Esophagus muscularis mucosa (tissue), 4 donors: Measurements from ENCODE around the gene HLCS. TPM values are rescaled to one million over a fixed set of nuclear protein-coding genes. Genes with fewer than 3 reads are reported as not detected.

Experiments used
- DNase-seq: peaks from one replicate; pipeline ENCODE4 v3.0.0-alpha.2; 2017; ENCODE audit errors: extremely low spot score
- H3K27ac ChIP-seq, 4 donors: fragments of 200-600 bp; sonication (generic); replicated peaks in 1 of 4; 1 replicate in 3 of 4; 2 replicates in 1 of 4; pipeline ENCODE4 v1.5.1; 2016 to 2019; ENCODE audit warnings: mild to moderate bottlenecking in 1 of 4
- H3K27me3 ChIP-seq, 4 donors: fragments of 200-600 bp; sonication (generic); one replicate each; pipeline versions ENCODE4 v1.5.1 to v1.6.0; 2016 to 2019
- H3K36me3 ChIP-seq, 4 donors: fragments of 200-600 bp; sonication (generic); one replicate each; pipeline ENCODE4 v1.5.1; 2016 to 2019
- H3K4me1 ChIP-seq, 4 donors: fragments of 200-600 bp; sonication (generic); one replicate each; pipeline ENCODE4 v1.5.1; 2016 to 2019
- H3K4me3 ChIP-seq, 4 donors: fragments of 200-600 bp; sonication (generic); 1 replicate in 2 of 4; 2 replicates in 2 of 4; pipeline ENCODE4 v1.5.1; 2016 to 2019; ENCODE audit warnings: mild to moderate bottlenecking in 4 of 4, moderate library complexity in 1 of 4
- H3K9me3 ChIP-seq, 4 donors: fragments of 200-600 bp; sonication (generic); 1 replicate in 3 of 4; 2 replicates in 1 of 4; pipeline ENCODE4 v1.5.1; 2016 to 2019
- CTCF ChIP-seq, 3 experiments: fragments of 200-600 bp in 2 of 3; fragments of 450-650 bp in 1 of 3; sonication (generic) in 2 of 3; IDR thresholded peaks; one replicate each; pipeline ENCODE4 v1.5.1; 2017 to 2019; ENCODE audit warnings: antibody characterized with exemption in 3 of 3, mild to moderate bottlenecking in 2 of 3, moderate library complexity in 1 of 3
- EP300 ChIP-seq: sonication (generic); formaldehyde crosslinking; IDR thresholded peaks from one replicate; pipeline ENCODE4 v1.6.1; 2017; ENCODE audit warnings: antibody characterized with exemption
- POLR2A ChIP-seq: fragments of 450-650 bp; IDR thresholded peaks from one replicate; pipeline ENCODE4 v1.6.1; 2017; ENCODE audit warnings: antibody characterized with exemption, moderate library complexity, mild to moderate bottlenecking, low read depth
- POLR2AphosphoS5 ChIP-seq, 2 donors: sonication (generic); formaldehyde crosslinking; IDR thresholded peaks; one replicate each; pipeline ENCODE4 v1.6.1; 2017; ENCODE audit warnings: antibody characterized with exemption in 2 of 2
- WGBS: methylation state at CpG from one replicate; pipeline ENCODE4 v1.1.5; 2018; 5-methylcytosine and 5-hydroxymethylcytosine counted together
- intact Hi-C: fragments of 100-400 bp; cut with DNase I; formaldehyde crosslinking; loops from one replicate; pipeline ENCODE4 v1.15.1; 2023
- total RNA-seq, 4 donors: library from RNA; depleted of rRNA; stranded (reverse); fragments of >200 nt; gene quantifications; one replicate each; pipeline versions ENCODE4 v1.1.0 to v1.2.1, GENCODE V29; 2016

HLCS gene
- total RNA-seq, 4 donors from 2014 or later: 15.9 to 25.3 (median 22.0) TPM

- Histone ChIP-seq H3K27me3 (no peaks in the 10 kb centered on the region), H3K27ac (no peak overlapping the region), H3K9me3 (no peaks in the 10 kb centered on the region), H3K4me3 (no peak overlapping the region), H3K36me3 (peaks cover 0 to 44% (median 11%) of the 10 kb centered on the region in 4 donors), H3K4me1 (peaks cover 0 to 7% (median 0%) of the 10 kb centered on the region in 4 donors)
- WGBS: 98% methylated on average over 5 of the region's 5 CpGs
- intact Hi-C loops: no loop called here
- DNase-seq: peak; percentile 60
- no peak for TF ChIP-seq EP300
- TF ChIP-seq POLR2A: no peak
- no peak for TF ChIP-seq CTCF (IDR thresholded peaks at IDR 0.05)
- no peak for TF ChIP-seq POLR2AphosphoS5 (IDR thresholded peaks at IDR 0.05)
Observed at GRCh38 chr21:36891121-36891520, 75.3 kb downstream of the HLCS start.

- DNase-seq: no peak
- 90% methylated on average over 8 of the region's 8 CpGs for WGBS
- Histone ChIP-seq H3K4me1 (peaks cover 0 to 7% (median 0%) of the 10 kb centered on the region in 4 donors), H3K4me3 (no peak overlapping the region), H3K9me3 (no peaks in the 10 kb centered on the region), H3K27me3 (no peaks in the 10 kb centered on the region), H3K36me3 (peaks cover 0 to 41% (median 6%) of the 10 kb centered on the region in 4 donors), H3K27ac (peak overlapping the region in 1 of 4 donors; percentile 28)
- TF ChIP-seq POLR2A: no peak
- no peak for TF ChIP-seq POLR2AphosphoS5 (IDR thresholded peaks at IDR 0.05)
- TF ChIP-seq CTCF (IDR thresholded peaks at IDR 0.05): no peak
- no peak for TF ChIP-seq EP300
- intact Hi-C loops: no loop called here
Observed at GRCh38 chr21:36890086-36890485, 76.4 kb downstream of the HLCS start.

DNA sequence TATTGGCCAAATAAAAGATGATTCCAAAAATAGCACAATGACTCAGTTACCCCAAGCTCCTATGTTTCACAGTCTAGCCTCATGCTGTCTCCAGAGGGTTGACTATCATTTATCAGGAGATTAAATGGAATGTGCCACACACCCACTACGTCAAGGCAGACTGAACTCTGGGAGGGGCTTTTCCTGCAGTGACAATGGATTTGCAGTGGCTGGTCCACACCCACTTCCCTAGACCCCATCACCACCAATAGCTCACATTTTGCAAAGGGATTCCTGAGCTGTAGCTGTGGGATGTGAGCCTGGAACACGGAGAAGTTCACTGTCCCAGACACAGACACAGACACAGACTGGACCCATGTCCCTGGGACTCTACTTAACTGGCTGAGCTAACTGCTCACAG is 77.1 kb downstream of the HLCS start:
- no peak for DNase-seq
- no peaks in the 10 kb centered on the region for H3K9me3 ChIP-seq
- H3K36me3 ChIP-seq: peaks cover 0 to 34% (median 6%) of the 10 kb centered on the region in 4 donors
- H3K27me3 ChIP-seq: no peaks in the 10 kb centered on the region
- TF ChIP-seq POLR2A (no peak), CTCF (IDR thresholded peaks at IDR 0.05) (no peak), POLR2AphosphoS5 (IDR thresholded peaks at IDR 0.05) (peak in 1 of 2 donors; percentile 11)
- H3K4me3 ChIP-seq: no peak overlapping the region
- peaks cover 0 to 7% (median 0%) of the 10 kb centered on the region in 4 donors for H3K4me1 ChIP-seq
- peak overlapping the region in 1 of 4 donors; percentile 28 for H3K27ac ChIP-seq
- intact Hi-C loops: no loop called here
- 61% methylated on average over 2 of the region's 2 CpGs for WGBS

GRCh38 chr21:36888466-36888865 is 78.0 kb downstream of the HLCS start:
- Histone ChIP-seq H3K9me3 (no peaks in the 10 kb centered on the region), H3K27me3 (no peaks in the 10 kb centered on the region), H3K4me3 (no peak overlapping the region), H3K36me3 (peaks cover 0 to 24% (median 6%) of the 10 kb centered on the region in 4 donors), H3K4me1 (peaks cover 0 to 7% (median 0%) of the 10 kb centered on the region in 4 donors), H3K27ac (no peak overlapping the region)
- 93% methylated on average over 4 of the region's 5 CpGs for WGBS
- intact Hi-C loops: no loop called here
- no peak for TF ChIP-seq CTCF (IDR thresholded peaks at IDR 0.05)
- TF ChIP-seq POLR2AphosphoS5 (IDR thresholded peaks at IDR 0.05): no peak
- no peak for TF ChIP-seq EP300
- no peak for TF ChIP-seq POLR2A
- DNase-seq: no peak

DNA sequence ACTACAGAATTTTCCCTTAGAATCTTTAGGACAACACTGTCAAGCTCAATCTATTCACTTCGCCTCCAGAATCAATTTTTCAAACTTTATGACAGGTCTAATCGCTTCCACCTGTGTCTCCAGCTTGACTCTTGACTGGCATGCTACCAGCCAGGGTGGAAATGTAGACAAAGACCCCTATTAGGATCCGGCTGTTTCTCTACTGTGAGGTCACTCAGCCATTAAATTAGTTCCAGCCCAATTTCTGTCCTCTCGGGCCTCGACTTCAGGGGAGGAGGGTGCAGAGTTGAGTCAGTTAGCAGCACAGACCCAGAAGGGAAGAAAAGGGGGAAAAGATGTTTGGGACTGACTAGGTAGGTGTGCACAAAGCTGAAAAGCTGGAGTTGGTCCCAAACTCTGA is 78.5 kb downstream of the HLCS start:
- no peaks in the 10 kb centered on the region for H3K27me3 ChIP-seq
- H3K27ac ChIP-seq: no peak overlapping the region
- H3K4me1 ChIP-seq: peaks cover 0 to 7% (median 0%) of the 10 kb centered on the region in 4 donors
- H3K9me3 ChIP-seq: no peaks in the 10 kb centered on the region
- TF ChIP-seq EP300: no peak
- TF ChIP-seq POLR2AphosphoS5 (IDR thresholded peaks at IDR 0.05): no peak
- no peak for TF ChIP-seq CTCF (IDR thresholded peaks at IDR 0.05)
- TF ChIP-seq POLR2A: no peak
- intact Hi-C loops: no loop called here
- H3K36me3 ChIP-seq: peaks cover 0 to 23% (median 6%) of the 10 kb centered on the region in 4 donors
- DNase-seq: no peak
- WGBS: 89% methylated on average over 5 of the region's 5 CpGs
- H3K4me3 ChIP-seq: no peak overlapping the region
